H9 (cell line): ENCODE data around the gene ABCA4. TPM values are rescaled to one million over a fixed set of nuclear protein-coding genes. Genes with fewer than 3 reads are reported as not detected.

Source experiments
- DNase-seq: peaks from one replicate; pipeline ENCODE4 v3.0.0-alpha.2; 2017
- H2AFZ ChIP-seq: one replicate; pipeline ENCODE4 v1.6.1; 2013; ENCODE audit warnings: mild to moderate bottlenecking, low read length, control low read depth, moderate library complexity
- H2AK5ac ChIP-seq: 2 replicates; pipeline ENCODE4 v1.6.1; 2013; ENCODE audit warnings: low read length, control low read depth, mixed read lengths; ENCODE audit not compliant: insufficient read length
- H2BK120ac ChIP-seq: one replicate; pipeline ENCODE4 v1.6.1; 2013; ENCODE audit warnings: low read depth, mild to moderate bottlenecking, low read length, control low read depth, inconsistent platforms; ENCODE audit not compliant: poor library complexity, severe bottlenecking
- H2BK12ac ChIP-seq: 2 replicates; pipeline ENCODE4 v1.6.1; 2013; ENCODE audit warnings: low read length, control low read depth, mixed read lengths, low read depth; ENCODE audit not compliant: insufficient read length
- H2BK15ac ChIP-seq: 2 replicates; pipeline ENCODE4 v1.6.1; 2013; ENCODE audit warnings: low read depth, low read length, control low read depth
- H2BK20ac ChIP-seq: one replicate; pipeline ENCODE4 v1.6.1; 2013; ENCODE audit warnings: low read depth, mild to moderate bottlenecking, low read length, control low read depth, inconsistent platforms; ENCODE audit not compliant: poor library complexity, severe bottlenecking
- H2BK5ac ChIP-seq: 2 replicates; pipeline ENCODE4 v1.6.1; 2013; ENCODE audit warnings: low read length, control low read depth, mixed read lengths; ENCODE audit not compliant: insufficient read length
- H3K14ac ChIP-seq: 2 replicates; pipeline ENCODE4 v1.6.1; 2013; ENCODE audit warnings: low read length, control low read depth; ENCODE audit not compliant: insufficient read depth
- H3K18ac ChIP-seq: 2 replicates; pipeline ENCODE4 v1.6.1; 2013; ENCODE audit warnings: low read depth, mild to moderate bottlenecking, mixed read lengths, low read length, control low read depth; ENCODE audit not compliant: insufficient read length
- H3K23ac ChIP-seq: 2 replicates; pipeline ENCODE4 v1.6.1; 2013; ENCODE audit warnings: low read length, control low read depth, mixed read lengths, low read depth; ENCODE audit not compliant: insufficient read length
- H3K23me2 ChIP-seq: 2 replicates; pipeline ENCODE4 v1.6.1; 2013; ENCODE audit warnings: low read depth, mild to moderate bottlenecking, mixed read lengths, low read length, control low read depth; ENCODE audit not compliant: insufficient read length, poor library complexity, severe bottlenecking
- H3K27ac ChIP-seq: 2 replicates; pipeline ENCODE4 v1.5.1; 2013; ENCODE audit warnings: low read length, control low read depth, mixed read lengths, low read depth; ENCODE audit not compliant: insufficient read length
- H3K27me3 ChIP-seq: 2 replicates; pipeline ENCODE4 v1.6.1; 2013; ENCODE audit warnings: low read length, control low read depth, inconsistent platforms; ENCODE audit not compliant: insufficient read depth
- H3K4ac ChIP-seq: 2 replicates; pipeline ENCODE4 v1.6.1; 2013; ENCODE audit warnings: low read depth, mild to moderate bottlenecking, control low read depth, inconsistent platforms, low read length, moderate library complexity
- H3K4me1 ChIP-seq: 2 replicates; pipeline ENCODE4 v1.6.1; 2013; ENCODE audit warnings: low read length, control low read depth, inconsistent platforms; ENCODE audit not compliant: insufficient read depth
- H3K4me2 ChIP-seq: 2 replicates; pipeline ENCODE4 v1.6.1; 2013; ENCODE audit warnings: low read length, control low read depth, mixed read lengths; ENCODE audit not compliant: insufficient read length, insufficient read depth
- H3K56ac ChIP-seq: 2 replicates; pipeline ENCODE4 v1.6.1; 2013; ENCODE audit warnings: low read depth, mild to moderate bottlenecking, mixed read lengths, low read length, control low read depth; ENCODE audit not compliant: insufficient read length
- H3K79me1 ChIP-seq: 2 replicates; pipeline ENCODE4 v1.6.1; 2013; ENCODE audit warnings: low read depth, mild to moderate bottlenecking, moderate library complexity, low read length, control low read depth, inconsistent platforms; ENCODE audit not compliant: insufficient read depth, poor library complexity, severe bottlenecking
- H3K79me2 ChIP-seq: 2 replicates; pipeline ENCODE4 v1.6.1; 2013; ENCODE audit warnings: low read length, control low read depth, inconsistent platforms; ENCODE audit not compliant: insufficient read depth
- H3K9ac ChIP-seq: 2 replicates; pipeline ENCODE4 v1.6.1; 2013; ENCODE audit warnings: low read length, control low read depth, mixed read lengths; ENCODE audit not compliant: insufficient read length; ENCODE audit errors: extremely low read depth
- H3K9me3 ChIP-seq: one replicate; pipeline ENCODE4 v1.6.1; 2013; ENCODE audit warnings: low read depth, low read length, inconsistent platforms; ENCODE audit not compliant: control insufficient read depth
- H3T11ph ChIP-seq: one replicate; pipeline ENCODE4 v1.6.1; 2013; ENCODE audit warnings: mild to moderate bottlenecking, low read length, control low read depth, inconsistent platforms
- H4K20me1 ChIP-seq: one replicate; pipeline ENCODE4 v1.6.1; 2013; ENCODE audit not compliant: control insufficient read depth, insufficient read length, insufficient read depth
- H4K5ac ChIP-seq: 2 replicates; pipeline ENCODE4 v1.6.1; 2013; ENCODE audit warnings: low read depth, mild to moderate bottlenecking, mixed read lengths, low read length, control low read depth; ENCODE audit not compliant: insufficient read length
- H4K8ac ChIP-seq: replicated peaks from 2 replicates; pipeline ENCODE4 v1.6.1; 2013; ENCODE audit warnings: low read length, control low read depth, mixed read lengths, low read depth; ENCODE audit not compliant: insufficient read length
- H4K91ac ChIP-seq: 2 replicates; pipeline ENCODE4 v1.6.1; 2013; ENCODE audit warnings: low read depth, mild to moderate bottlenecking, moderate library complexity, mixed read lengths, low read length, control low read depth; ENCODE audit not compliant: insufficient read length
- H3K27ac Mint-ChIP-seq, 3 experiments: 2 replicates in 2 of 3; 3 replicates in 1 of 3; pipeline ENCODE4 v1.8.0; 2020 to 2021; ENCODE audit warnings: mixed read lengths in 3 of 3, mild to moderate bottlenecking in 1 of 3, moderate library complexity in 1 of 3
- H3K27me3 Mint-ChIP-seq: 2 replicates; pipeline ENCODE4 v1.8.0; 2021; ENCODE audit warnings: low read depth, mild to moderate bottlenecking, moderate library complexity, mixed read lengths
- H3K36me3 Mint-ChIP-seq, 3 experiments: 2 replicates in 2 of 3; 3 replicates in 1 of 3; pipeline ENCODE4 v1.8.0; 2020 to 2021; ENCODE audit warnings: low read depth in 3 of 3, mixed read lengths in 3 of 3; ENCODE audit not compliant: insufficient read depth in 1 of 3
- H3K4me1 Mint-ChIP-seq, 2 experiments: 2 replicates each; pipeline ENCODE4 v1.8.0; 2020; ENCODE audit warnings: mixed read lengths in 2 of 2
- H3K4me3 Mint-ChIP-seq, 2 experiments: 2 replicates in 1 of 2; 3 replicates in 1 of 2; pipeline ENCODE4 v1.8.0; 2020 to 2021; ENCODE audit warnings: mild to moderate bottlenecking in 2 of 2, mixed read lengths in 2 of 2, moderate library complexity in 1 of 2
- H3K9me3 Mint-ChIP-seq, 2 experiments: 2 replicates in 1 of 2; 3 replicates in 1 of 2; pipeline ENCODE4 v1.8.0; 2020; ENCODE audit warnings: mild to moderate bottlenecking in 2 of 2, mixed read lengths in 2 of 2, moderate library complexity in 1 of 2
- CTCF ChIP-seq: fragments of 200-600 bp; sonication (generic); conservative IDR thresholded peaks from 3 replicates; pipeline ENCODE4 v1.8.0; 2021; ENCODE audit warnings: antibody characterized with exemption, mild to moderate bottlenecking
- WGBS: extraction: QIAGEN DNeasy Blood & Tissue Kit; methylation state at CpG from one replicate; pipeline ENCODE4 v1.1.7; 2013; ENCODE audit warnings: missing lambda C conversion rate, low lambda C conversion rate, mixed read lengths; ENCODE audit not compliant: insufficient read length; ENCODE audit errors: extremely low coverage; 5-methylcytosine and 5-hydroxymethylcytosine counted together
- total RNA-seq: library from RNA; stranded (reverse); gene quantifications from 2 replicates; pipeline ENCODE4 v1.2.1, GENCODE V29; 2021

Gene ABCA4
- total RNA-seq, 1 experiment from 2014 or later: not detected

- no peak for DNase-seq
- Mint-ChIP-seq H3K36me3 (no peaks in the 10 kb centered on the region), H3K27me3 (0 out of 2 replicates have a peak, but pooled peaks cover 2% of the 10 kb centered on the region), H3K4me3 (no peak overlapping the region), H3K9me3 (no peaks in the 10 kb centered on the region), H3K27ac (no peak overlapping the region), H3K4me1 (no peaks in the 10 kb centered on the region; a peak in 2 of 4 replicates)
- no peaks in the 10 kb centered on the region for H3K27me3 ChIP-seq
- no peak overlapping the region for H2AFZ ChIP-seq
- no peaks in the 10 kb centered on the region for H3K79me2 ChIP-seq
- H2BK20ac ChIP-seq: no peak overlapping the region
- no peak overlapping the region; the same call in 1 of the 2 replicates for H3K14ac ChIP-seq
- no peak overlapping the region for H4K91ac ChIP-seq
- H2BK120ac ChIP-seq: no peak overlapping the region
- no peaks in the 10 kb centered on the region for H3K4me1 ChIP-seq
- no peaks in the 10 kb centered on the region for H3K23me2 ChIP-seq
- H3K56ac ChIP-seq: no peak overlapping the region
- H2BK5ac ChIP-seq: no peak overlapping the region
- no peak overlapping the region for H2AK5ac ChIP-seq
- no peak overlapping the region for H3K27ac ChIP-seq
- H3K18ac ChIP-seq: no peak overlapping the region
- H3K9ac ChIP-seq: no peak overlapping the region
- TF ChIP-seq CTCF: no peak
- no peaks in the 10 kb centered on the region for H4K20me1 ChIP-seq
- no CpG with 5 or more reads among the region's 5 CpGs for WGBS
- no peak overlapping the region for H3K4ac ChIP-seq
- H3K23ac ChIP-seq: no peak overlapping the region
- H4K8ac ChIP-seq: no peak overlapping the region
- no peaks in the 10 kb centered on the region for H3K9me3 ChIP-seq
- H4K5ac ChIP-seq: no peak overlapping the region
- no peak overlapping the region for H2BK15ac ChIP-seq
- H2BK12ac ChIP-seq: no peak overlapping the region
- no peak overlapping the region for H3T11ph ChIP-seq
- H3K4me2 ChIP-seq: no peak overlapping the region
- H3K79me1 ChIP-seq: no peaks in the 10 kb centered on the region
Observed at GRCh38 chr1:93990010-93990409, 130.9 kb downstream of the ABCA4 start.
